Stimulated activated naive CD8-positive, alpha-beta T cell treated with anti-CD3 and anti-CD28 coated beads, Interleukin-15, Interleukin-2, amounts not matched to agents 100 U/mL and 50 U/mL, for 24 hours (primary cell): Measurements from ENCODE around the gene STOM.
"Not testable (repeated sequence)": the region's sequence is repeated elsewhere in the genome, so short reads cannot be mapped to it uniquely, and the experiment has no call there.

ENCODE experiments used
- ATAC-seq: fragments of 150-1000 bp; cut with Tn5 transposase; one replicate; pipeline ENCODE4 v1.10.0; 2021
- DNase-seq: peaks from one replicate; pipeline ENCODE4 v3.0.0; 2021

STOM gene

DNA sequence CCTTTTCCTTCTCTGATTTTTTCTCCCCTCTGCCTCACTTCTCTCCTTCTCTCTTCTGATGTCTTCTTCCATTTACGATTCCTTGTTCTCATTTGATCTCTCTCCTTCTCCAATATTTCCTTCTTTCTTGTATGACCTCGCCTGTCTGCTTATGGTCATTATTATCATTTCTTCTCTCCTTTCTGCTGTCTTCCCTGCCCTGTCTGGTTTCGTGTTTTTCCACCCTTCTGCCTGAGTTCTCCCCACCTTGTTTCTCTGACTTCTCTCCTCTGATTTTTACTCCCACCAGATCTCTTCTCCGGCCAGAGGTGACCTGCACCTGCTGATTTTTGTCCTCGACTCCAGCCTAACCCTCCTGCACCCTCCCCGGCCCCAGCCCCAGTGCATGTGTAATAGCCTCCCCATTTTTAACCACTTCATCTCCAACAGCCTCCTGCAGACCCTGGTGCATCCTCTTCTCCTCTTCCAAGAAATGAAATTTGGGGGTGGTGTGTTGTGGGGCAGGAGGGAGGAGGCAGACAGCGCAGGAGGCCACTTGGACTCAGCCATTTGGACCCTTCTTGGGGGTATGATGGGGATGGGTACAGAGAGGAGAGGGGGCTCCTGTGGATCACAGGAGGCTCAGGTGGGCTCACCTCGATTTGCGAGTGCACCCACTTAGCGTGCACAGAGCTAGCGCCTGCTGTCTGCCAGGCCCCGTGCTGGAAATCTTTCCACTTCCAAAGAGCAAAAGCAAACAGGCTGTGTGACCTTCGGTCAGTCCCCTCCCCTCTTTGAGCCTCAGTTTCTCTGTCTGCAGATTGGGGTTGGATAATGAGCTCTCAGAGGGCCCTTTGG, 69.5 kb downstream of the STOM start:
- DNase-seq: no peak
- no peak for ATAC-seq

DNA sequence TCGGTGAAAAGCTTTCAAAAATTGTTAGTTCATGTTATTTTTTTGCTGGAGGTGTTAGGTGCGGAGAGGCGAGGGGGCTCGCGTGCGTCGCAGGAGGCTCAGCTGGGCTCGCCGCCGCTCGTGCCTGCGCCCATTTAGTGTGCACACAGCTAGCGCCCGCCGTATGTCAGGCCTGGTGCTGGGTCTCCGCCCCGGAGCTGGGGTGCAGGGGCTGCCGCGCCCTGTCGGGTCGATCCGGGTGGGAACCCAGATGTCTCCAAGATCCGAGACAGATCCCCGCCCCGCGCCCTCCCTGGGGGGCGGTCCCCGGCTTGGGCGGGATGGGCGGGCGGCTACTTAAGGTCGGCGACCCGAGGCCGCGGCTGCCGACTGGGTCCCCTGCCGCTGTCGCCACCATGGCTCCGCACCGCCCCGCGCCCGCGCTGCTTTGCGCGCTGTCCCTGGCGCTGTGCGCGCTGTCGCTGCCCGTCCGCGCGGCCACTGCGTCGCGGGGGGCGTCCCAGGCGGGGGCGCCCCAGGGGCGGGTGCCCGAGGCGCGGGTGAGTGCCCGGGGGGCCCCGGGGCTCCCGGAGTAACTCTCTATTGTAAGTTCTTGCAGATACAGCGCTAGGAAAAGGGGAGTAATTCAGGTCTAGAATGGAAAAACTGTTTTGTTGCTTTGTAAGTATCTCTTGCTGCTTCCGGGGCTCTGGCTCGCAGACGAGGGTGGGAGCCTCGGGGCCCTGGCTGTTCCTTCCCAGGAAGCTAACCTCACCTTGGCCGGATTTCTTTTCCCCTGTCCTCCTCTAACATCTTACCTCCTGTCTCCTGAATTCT, 70.4 kb downstream of the STOM start:
- peak; percentile 37 for DNase-seq
- peak; percentile 66 for ATAC-seq

DNA sequence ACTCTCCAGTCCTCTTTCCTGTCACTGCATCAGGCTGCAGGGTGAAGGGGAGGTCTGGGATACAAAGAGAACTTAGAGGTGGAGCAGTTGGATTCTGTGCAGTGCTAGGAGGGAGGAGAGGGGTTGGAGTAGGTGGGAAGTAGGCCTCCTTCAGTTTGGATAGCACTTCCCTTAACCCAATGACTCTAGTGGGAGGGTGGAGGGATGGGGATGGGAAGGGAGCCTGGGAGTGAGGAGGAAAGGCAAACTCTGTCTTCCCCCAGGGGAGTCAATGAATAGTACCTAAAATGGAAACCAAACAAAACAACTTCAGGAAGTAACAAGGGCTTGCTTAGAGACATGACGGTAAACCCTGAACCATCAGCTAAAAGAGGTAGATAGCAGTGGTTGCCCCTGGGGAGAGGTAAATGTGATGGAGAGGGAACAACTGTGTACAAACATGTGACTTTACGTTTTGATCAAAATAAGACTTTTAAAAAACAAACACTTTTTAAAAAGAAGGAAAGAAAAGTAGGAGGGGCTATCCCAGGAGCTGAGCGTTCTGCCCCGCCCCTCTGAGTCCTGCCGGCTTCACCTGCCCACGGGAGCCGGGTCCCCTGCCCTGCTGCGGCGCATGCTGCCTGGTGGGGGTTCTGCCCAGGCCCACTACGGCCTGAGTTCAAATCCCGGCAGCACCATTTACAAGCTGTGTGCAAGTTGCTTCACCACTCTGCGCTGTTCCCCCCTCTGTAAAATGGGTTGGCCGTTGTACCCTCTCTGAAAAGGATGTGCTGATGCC, 71.2 kb downstream of the STOM start:
- no peak for DNase-seq
- ATAC-seq: no peak

DNA sequence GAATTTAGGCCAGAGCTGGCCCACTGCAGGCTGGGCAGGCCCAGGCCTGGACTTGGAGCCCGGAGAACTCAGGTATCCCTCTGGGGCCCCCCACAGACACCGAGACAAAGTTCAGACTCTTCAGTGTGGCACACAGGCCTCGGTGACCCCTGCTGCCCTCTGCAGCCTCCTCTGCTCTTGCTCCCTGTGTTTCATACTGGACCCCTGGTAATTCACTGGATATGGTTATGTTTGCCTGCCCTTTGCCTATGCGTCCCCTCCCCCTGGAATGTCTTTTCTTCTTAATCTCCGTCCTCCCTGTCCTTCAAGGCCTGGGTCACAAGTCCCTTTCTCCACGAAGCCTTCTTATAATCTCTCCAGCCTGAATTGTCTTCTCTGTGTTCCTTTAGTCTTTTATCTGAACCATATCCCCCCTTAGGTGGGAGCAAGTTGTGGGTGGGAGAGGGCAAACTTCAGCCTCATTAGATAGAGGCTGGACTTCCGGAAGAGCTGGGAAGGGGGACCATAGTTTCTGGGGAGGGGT, 72.0 kb downstream of the STOM start:
- ATAC-seq: no peak

DNA sequence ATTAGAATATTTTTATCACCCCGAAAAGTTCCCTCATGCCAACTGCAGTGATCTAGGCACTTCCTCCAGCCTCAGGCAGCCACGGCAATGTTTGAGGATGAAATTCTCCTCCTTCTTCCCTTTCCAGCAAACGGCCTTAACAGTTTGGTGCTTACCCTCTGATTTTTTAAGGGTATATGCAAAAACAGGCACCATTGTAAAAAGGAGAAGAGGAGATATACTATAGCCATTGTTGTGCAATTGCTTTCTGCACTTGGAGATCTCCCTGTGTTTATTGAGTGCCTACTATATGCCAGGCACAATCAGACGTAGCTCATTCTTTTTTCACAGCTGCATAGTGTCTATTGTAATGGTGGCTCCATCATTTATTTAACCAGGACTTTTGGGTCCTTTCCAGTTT, 72.7 kb downstream of the STOM start:
- no peak for ATAC-seq
- no peak for DNase-seq

More for the DNA sequence above, 72.0 kb downstream of the STOM start:
- DNase-seq: no peak

DNA sequence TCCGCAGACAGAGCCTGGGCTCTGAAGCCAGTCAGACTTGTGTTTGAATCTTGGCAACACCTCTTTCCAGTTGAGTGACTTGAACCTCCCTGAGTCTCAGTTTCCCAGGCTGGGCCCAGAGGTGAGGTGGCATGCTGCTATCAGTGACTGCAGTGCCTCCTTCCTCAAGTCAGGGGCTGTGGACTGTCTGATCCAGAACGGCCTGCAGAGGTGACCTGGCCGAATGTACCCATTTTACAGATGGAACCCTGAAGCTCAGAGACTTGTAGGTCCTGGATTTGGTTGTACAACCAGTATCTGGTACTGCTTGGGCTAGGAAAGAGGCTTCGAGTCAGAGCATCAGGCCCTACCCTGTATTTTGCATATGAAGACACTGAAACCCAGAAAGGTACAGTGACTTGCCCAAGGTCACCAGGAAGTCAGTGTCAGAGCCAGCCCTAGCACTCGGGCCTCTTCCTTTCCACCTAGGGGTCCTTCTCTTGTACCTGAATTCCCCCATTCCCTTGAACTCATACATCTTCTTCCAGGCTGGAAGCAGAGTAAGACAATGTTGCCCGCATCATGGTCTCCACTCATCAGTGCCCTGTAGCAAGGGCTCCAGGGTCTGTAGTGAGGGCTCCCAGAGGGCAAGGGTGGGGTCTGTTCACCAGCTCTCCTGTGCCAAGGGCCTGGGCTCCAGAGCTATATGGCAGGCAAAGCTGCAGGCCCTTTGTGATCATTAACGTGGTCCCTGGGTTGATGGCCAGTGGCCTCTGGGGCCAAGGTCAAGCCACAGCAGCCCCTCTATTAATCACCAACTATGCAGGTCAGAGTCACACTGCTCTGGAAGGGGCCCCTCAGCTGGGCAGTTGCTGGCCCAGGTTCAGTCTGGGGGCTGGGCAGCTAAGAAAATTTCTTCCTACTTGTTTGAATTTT, 73.6 kb downstream of the STOM start:
- ATAC-seq (no peak), DNase-seq (no peak)

DNA sequence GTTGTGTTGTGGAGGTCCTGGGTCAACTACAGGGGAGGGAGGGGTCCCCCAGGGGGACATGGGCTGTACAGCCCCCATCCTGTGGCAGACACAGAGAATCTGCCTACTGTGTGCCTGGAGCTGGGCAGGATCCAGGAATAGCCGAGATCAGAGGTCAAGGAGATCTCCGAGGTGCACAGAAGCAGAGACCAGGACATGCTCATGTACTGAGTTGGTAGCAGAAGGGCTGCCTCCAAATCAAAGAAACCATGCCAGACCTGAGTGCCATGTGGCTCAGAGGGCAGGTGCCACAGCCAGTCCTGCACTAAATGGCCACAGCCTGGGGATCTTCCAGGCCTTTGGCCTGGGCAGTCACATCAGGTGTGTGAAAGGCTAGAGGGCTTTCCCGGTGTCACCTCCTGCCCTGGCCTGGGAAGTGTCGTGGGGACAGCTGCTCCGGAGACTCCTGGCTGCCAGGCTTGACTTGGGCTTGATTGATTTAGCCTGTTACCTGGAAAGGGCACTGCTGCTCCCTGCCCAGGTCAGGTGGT, 74.3 kb downstream of the STOM start:
- no peak for ATAC-seq

DNA sequence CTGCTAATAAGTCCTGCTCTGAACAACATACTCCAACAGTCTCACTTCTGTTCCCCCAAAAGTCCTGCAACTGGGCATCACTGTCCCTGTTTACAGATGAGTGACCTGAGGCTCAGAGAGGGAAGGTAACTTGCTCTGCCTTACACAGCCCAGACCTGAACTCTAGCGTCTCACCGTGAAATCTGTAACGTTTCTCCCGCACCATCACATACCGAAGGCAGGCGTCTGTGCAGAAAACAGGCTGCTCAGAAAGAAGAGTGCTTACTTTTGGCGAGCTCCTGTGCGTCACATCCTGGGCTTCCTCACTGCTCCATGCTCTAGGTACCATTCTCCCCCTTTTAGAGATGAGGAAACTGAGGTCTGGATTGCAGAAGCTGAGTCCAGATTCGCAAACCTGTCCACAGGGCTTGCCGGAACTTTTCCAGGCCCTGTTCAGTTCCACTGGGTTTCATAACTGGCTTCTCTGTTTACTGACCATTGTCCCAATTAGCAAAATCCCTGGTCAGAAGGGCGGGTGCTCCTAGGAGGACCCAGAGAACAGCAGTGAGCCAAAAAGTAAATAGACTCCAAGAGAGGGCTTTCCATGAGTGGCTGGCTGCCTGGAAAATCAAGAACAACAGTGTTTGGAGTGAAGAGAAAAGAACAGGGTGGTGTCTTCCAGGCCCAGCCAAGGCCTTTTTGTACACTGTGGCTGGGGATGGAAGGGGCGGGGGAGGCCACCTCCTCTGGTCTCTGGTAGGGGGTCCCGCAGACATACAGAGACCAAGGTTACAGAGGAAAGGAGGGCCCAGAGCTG, 75.0 kb downstream of the STOM start:
- DNase-seq: no peak
- no peak for ATAC-seq

More for the DNA sequence above, 74.3 kb downstream of the STOM start:
- DNase-seq: no peak

DNA sequence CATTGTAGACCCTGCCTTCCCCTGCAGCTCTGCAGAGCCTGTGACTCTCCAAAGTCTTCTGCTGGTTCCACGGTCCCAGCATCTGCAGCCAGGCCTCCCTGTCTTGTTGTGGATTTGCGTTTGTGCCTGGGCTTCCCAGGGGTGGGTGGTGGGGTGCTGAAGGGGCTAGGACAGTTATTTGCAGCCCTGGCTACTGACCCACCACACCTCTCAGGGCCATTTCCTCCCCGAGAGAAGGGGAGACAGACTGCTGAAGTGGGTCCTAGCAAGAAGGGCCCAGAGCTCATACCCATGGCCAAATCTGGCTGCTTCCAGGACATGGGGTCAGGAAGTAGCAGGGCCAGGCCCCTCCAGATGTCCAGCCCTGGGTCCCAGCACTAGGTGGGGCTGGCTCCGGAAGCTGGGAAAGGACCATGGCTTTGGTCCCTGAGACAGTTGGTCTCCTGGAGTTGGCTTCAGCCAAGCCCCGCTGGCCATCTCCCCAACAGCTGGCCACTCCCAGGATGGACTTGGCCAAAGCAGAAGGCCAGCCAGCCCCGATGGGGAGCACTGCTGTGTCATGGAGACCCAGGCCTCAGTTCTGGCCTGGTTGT, 75.8 kb downstream of the STOM start:
- ATAC-seq (no peak), DNase-seq (no peak)

DNA sequence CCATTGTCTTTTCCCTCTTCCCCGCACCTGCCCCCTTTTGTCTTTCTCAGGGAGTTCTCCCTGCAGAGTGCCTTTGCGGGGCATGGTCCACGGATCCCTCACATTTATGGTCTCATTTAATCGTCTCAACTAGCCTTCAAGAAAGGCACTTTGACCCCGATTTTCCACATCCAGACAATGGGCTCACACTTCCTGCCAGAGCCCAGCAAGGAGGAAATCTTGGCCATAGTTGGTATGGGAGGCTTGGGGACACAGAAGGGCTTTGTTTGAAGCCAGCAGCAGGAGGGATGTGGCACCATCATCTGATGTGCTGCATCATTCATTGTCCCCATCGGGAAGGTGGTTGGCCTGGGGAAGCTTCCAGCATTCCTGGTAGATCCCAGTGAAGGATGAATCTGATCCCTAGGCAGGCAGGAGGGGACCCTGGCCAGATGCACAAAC, 77.2 kb downstream of the STOM start:
- ATAC-seq (no peak), DNase-seq (no peak)

DNA sequence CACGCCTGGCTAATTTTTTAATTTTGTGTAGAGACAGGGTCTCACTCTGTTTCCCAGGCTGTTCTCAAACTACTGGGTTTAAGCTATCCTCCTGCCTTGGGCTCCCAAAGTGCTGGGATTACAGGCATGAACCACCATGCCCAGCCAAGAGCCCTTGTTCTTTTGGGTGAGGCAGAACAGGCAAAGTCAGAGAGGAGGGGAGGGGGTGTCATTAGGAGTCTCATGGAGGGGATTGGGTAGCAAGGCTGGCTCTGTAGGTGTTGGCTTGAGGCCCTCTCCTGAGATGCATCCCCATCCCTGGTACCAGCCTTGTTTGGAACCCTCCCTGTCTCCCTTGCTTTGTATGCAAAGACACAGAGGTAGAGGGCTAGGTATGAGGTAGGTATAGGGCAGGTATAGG, 78.0 kb downstream of the STOM start:
- no peak for DNase-seq
- no peak for ATAC-seq

DNA sequence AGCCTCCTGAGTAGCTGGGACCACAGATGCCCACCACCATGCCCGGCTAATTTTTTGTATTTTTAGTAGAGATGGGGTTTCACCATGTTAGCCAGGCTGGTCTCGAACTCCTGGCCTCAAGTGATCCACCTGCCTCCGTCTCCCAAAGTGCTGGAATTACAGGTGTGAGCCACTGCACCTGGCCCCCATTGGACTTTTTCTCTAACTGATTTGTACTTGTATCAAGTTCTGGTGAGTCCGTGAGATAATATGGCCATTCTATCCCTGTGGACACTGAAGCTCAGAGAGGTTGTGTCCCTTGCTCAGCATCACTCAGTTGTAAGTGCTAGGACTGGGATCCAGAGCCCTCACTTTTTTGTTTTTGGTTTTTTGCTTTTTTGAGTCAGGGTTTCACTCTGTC, 78.5 kb downstream of the STOM start:
- not testable (repeated sequence) for ATAC-seq, DNase-seq

DNA sequence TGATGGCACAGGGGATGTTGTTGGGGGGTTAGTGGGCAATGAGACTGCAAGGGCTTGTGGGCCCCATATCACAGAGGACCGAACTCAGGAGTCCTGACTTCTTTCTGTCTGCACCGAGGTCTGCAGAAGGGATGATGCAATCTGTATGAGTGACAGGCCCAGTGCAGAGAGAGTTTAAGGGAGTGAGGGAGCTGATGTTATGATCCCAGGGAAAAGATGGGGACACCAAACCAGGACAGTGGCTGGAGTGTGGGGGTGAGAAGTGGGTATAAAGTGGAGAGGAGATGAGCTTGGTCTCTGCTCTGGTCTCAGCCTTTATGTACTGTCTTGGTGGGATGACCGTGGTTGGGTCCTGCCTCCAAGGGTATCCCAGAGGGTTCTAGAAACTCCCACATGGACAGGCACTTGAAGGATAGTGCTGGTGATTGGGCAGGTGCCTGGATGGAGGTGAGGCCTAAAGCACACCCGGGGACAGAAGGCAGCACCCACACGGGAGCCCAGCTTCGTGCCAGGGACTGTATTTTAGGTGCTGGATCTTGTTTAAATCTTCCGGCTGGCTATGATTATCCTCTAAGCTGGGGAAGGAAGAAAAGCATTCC, 80.2 kb downstream of the STOM start:
- ATAC-seq (no peak), DNase-seq (no peak)

DNA sequence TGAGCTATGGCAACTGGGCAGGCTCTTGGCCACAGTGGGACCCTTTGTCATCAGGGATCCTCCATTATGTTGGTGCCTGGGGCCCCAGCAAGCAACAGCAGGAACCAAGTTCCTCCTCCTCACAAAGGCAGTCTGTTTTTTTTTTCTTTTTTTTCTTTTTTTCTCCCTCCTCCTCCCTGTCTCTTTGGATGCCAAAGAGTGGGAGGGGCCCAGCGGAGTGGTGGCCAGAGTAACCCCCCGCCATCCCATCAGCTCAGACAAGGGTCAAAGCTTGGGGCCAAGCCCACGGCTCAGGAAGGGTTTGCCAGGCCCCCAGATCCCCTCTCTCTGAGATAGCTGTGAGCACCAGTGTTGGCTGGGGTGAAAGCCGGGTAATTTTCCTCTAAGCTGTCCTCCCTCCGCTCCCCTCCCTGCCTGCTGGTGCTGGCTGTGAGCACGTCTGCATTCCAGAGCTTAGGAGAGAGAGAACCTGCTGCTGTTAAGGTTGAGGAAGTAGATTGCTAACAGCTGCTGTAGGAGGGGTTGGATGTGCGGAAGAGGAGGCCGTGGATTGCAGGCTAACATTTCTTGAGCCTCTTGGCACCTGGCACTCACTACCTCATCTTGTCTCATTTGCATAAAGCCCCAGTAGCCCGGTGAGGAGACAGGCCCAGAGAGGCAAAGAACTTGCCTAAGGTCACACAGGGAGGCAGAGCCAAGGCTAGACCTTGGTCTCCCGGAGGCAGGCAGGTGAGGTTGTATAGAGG, 80.9 kb downstream of the STOM start:
- ATAC-seq (no peak), DNase-seq (no peak)
